Measurements from ENCODE around the gene DPP9. TPM values are rescaled to one million over a fixed set of nuclear protein-coding genes. Genes with fewer than 3 reads are reported as not detected.

Gene DPP9
- total and polyA plus RNA-seq, 2 of the 13 experiments (the other 11 are each of a cell fraction or from before 2014, with no cell fraction given): 8.4 to 25.8 TPM

DNA sequence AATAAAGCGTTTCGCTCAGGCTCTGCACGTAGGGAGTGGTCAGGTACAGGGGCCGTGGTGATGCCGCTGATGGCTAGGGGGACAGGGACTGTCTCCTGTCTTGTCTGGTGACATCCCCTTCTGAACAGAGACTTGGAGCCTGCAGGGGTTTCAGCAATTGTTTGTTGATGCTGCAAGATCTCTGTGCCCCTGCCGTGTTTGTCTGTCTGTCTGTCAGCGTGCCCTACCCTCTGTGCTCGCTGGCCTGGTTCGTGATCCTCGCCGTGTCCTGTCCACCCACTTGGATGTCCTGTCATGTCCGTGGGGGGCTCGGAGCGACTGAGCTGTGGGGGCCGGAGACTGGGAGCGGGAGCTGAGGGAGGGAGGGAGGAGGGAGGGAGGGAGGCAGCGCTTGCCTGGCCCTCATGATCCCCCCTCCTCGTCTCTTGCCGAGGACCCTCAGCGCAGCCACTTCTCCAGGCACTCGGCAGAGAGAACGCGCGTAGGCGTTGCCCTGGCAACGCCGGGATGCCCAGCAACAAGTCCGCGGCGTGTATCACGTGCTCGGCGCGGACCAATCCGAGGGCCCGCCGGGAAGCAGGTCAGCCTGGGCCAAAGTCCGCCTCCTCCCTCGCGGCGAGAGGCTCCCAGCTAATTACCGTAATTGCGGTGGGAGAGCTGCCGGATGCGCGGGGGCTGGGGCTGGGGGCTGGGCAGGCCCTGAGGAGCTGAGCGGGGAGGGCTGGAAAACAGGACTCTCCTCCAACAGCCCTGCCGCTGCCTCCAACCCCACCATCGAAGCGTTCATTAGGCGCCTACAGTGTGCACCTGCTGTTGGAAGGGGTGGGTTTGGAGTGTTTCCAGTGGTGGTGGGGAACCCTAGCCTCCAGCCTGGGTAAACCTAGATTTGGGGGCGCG, 36.0 kb upstream of the DPP9 start (continued):
- TF ChIP-seq, protein P1, sequence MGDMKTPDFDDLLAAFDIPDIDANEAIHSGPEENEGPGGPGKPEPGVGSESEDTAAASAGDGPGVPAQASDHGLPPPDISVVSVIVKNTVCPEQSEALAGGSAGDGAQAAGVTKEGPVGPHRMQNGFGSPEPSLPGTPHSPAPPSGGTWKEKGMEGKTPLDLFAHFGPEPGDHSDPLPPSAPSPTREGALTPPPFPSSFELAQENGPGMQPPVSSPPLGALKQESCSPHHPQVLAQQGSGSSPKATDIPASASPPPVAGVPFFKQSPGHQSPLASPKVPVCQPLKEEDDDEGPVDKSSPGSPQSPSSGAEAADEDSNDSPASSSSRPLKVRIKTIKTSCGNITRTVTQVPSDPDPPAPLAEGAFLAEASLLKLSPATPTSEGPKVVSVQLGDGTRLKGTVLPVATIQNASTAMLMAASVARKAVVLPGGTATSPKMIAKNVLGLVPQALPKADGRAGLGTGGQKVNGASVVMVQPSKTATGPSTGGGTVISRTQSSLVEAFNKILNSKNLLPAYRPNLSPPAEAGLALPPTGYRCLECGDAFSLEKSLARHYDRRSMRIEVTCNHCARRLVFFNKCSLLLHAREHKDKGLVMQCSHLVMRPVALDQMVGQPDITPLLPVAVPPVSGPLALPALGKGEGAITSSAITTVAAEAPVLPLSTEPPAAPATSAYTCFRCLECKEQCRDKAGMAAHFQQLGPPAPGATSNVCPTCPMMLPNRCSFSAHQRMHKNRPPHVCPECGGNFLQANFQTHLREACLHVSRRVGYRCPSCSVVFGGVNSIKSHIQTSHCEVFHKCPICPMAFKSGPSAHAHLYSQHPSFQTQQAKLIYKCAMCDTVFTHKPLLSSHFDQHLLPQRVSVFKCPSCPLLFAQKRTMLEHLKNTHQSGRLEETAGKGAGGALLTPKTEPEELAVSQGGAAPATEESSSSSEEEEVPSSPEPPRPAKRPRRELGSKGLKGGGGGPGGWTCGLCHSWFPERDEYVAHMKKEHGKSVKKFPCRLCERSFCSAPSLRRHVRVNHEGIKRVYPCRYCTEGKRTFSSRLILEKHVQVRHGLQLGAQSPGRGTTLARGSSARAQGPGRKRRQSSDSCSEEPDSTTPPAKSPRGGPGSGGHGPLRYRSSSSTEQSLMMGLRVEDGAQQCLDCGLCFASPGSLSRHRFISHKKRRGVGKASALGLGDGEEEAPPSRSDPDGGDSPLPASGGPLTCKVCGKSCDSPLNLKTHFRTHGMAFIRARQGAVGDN (CRISPR knock-in tag; IDR thresholded peaks at IDR 0.05): peak; percentile 81
- TF ChIP-seq, protein P2, sequence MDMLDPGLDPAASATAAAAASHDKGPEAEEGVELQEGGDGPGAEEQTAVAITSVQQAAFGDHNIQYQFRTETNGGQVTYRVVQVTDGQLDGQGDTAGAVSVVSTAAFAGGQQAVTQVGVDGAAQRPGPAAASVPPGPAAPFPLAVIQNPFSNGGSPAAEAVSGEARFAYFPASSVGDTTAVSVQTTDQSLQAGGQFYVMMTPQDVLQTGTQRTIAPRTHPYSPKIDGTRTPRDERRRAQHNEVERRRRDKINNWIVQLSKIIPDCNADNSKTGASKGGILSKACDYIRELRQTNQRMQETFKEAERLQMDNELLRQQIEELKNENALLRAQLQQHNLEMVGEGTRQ (IDR thresholded peaks at IDR 0.05; ENCODE audit: low read depth, low read length): peak; percentile 92
- TF ChIP-seq, protein P2 (CRISPR knock-in tag; IDR thresholded peaks at IDR 0.05; ENCODE audit: borderline replicate concordance): peak; percentile 93; the same call in 1 of the 2 replicates
- TF ChIP-seq MEIS1 (CRISPR knock-in tag; IDR thresholded peaks at IDR 0.05; ENCODE audit: borderline replicate concordance) (0 out of 2 replicates have a peak, but pooled peaks have one; percentile 46), ZNF660 (CRISPR knock-in tag; IDR thresholded peaks at IDR 0.05; ENCODE audit: borderline replicate concordance, low read depth) (no peak), TOPORS (CRISPR knock-in tag; IDR thresholded peaks at IDR 0.05) (no peak), ZNF441 (CRISPR knock-in tag; IDR thresholded peaks at IDR 0.05; ENCODE audit: borderline replicate concordance) (peak; percentile 24; the same call in 1 of the 2 replicates), GATAD2A (CRISPR knock-in tag; IDR thresholded peaks at IDR 0.05) (peak; percentile 64), RFX5 (IDR thresholded peaks at IDR 0.05; ENCODE audit: low read depth, low read length) (peak; percentile 93), TBL1XR1 (IDR thresholded peaks at IDR 0.05; ENCODE audit: borderline replicate concordance, low read length, partially characterized antibody) (peak; percentile 41), ZNF776 (CRISPR knock-in tag; IDR thresholded peaks at IDR 0.05) (0 out of 2 replicates have a peak, but pooled peaks have one; percentile 26)
- TF ChIP-seq, protein P3, sequence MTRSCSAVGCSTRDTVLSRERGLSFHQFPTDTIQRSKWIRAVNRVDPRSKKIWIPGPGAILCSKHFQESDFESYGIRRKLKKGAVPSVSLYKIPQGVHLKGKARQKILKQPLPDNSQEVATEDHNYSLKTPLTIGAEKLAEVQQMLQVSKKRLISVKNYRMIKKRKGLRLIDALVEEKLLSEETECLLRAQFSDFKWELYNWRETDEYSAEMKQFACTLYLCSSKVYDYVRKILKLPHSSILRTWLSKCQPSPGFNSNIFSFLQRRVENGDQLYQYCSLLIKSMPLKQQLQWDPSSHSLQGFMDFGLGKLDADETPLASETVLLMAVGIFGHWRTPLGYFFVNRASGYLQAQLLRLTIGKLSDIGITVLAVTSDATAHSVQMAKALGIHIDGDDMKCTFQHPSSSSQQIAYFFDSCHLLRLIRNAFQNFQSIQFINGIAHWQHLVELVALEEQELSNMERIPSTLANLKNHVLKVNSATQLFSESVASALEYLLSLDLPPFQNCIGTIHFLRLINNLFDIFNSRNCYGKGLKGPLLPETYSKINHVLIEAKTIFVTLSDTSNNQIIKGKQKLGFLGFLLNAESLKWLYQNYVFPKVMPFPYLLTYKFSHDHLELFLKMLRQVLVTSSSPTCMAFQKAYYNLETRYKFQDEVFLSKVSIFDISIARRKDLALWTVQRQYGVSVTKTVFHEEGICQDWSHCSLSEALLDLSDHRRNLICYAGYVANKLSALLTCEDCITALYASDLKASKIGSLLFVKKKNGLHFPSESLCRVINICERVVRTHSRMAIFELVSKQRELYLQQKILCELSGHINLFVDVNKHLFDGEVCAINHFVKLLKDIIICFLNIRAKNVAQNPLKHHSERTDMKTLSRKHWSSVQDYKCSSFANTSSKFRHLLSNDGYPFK (CRISPR knock-in tag; IDR thresholded peaks at IDR 0.05; ENCODE audit: borderline replicate concordance): peak; percentile 15; the same call in 1 of the 2 replicates
- TF ChIP-seq, protein P4, sequence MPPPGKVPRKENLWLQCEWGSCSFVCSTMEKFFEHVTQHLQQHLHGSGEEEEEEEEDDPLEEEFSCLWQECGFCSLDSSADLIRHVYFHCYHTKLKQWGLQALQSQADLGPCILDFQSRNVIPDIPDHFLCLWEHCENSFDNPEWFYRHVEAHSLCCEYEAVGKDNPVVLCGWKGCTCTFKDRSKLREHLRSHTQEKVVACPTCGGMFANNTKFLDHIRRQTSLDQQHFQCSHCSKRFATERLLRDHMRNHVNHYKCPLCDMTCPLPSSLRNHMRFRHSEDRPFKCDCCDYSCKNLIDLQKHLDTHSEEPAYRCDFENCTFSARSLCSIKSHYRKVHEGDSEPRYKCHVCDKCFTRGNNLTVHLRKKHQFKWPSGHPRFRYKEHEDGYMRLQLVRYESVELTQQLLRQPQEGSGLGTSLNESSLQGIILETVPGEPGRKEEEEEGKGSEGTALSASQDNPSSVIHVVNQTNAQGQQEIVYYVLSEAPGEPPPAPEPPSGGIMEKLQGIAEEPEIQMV (CRISPR knock-in tag; IDR thresholded peaks at IDR 0.05; ENCODE audit: low read depth): peak; percentile 80; the same call in 1 of the 2 replicates
